Mesodermal cell (in vitro differentiated cells): ENCODE data around the gene DRD3.

Experiments
- H3K27ac ChIP-seq: 2 replicates; pipeline ENCODE4 v1.7.0; 2013; ENCODE audit warnings: mild to moderate bottlenecking, low read depth, low read length, moderate library complexity; ENCODE audit not compliant: severe bottlenecking
- H3K36me3 ChIP-seq: 2 replicates; pipeline ENCODE4 v1.7.1; 2013; ENCODE audit warnings: mild to moderate bottlenecking, low read length, moderate library complexity; ENCODE audit not compliant: control insufficient read depth, insufficient read depth
- H3K4me1 ChIP-seq: one replicate; pipeline ENCODE4 v1.7.1; 2013; ENCODE audit warnings: mild to moderate bottlenecking, low read length; ENCODE audit not compliant: insufficient read depth, control insufficient read depth, poor library complexity, severe bottlenecking
- H3K4me3 ChIP-seq: 2 replicates; pipeline ENCODE4 v1.7.0; 2013; ENCODE audit warnings: low read length, control low read depth, mild to moderate bottlenecking; ENCODE audit not compliant: insufficient read depth, poor library complexity, severe bottlenecking; ENCODE audit errors: extremely low read depth
- H3K9me3 ChIP-seq: 2 replicates; pipeline ENCODE4 v1.7.1; 2013; ENCODE audit warnings: mild to moderate bottlenecking, low read length, moderate library complexity; ENCODE audit not compliant: control insufficient read depth
- WGBS, 2 experiments: methylation state at CpG; one replicate each; pipeline ENCODE4 v1.1.5; 2013; ENCODE audit warnings: missing lambda C conversion rate in 2 of 2; ENCODE audit not compliant: insufficient coverage in 2 of 2; 5-methylcytosine and 5-hydroxymethylcytosine counted together

DRD3 gene

DNA sequence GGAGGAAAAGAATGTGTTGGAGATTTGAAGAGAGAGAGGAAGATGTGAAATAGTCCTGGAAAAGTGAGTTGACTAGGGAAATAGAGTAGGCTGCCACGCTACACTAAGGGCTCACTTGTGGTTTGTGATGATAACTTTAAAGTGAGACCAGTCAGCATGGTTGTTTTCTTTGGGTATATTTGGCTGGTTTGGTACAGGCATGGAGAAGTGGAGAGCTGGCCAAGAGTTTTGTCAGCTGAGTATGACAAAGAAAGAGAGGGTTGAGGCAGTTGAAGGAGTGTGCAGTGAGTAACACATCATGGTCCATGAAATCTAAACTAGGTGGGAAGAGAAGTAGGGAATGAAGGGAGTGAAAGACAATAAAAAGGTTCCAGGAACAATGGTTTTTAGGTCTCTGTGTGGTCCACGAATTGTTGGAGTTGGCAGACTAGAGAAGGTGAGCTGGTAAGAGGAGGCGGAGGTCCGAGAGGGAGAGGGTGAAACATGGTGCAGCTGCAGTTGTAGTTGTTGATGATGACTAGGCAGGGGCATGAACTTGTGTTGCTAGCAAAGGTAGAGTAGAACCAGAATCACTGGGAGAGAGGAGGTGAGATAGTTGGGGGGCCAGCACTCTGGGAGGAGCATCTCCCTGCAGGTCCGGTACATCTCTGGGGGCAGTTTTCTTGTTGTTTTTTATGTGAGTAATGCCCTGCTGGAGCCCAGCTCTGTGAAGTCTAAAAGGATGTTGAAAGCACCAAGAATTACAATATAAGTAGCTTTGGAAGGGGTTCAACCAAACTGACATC lies 37.5 kb upstream of the DRD3 start:
- WGBS, 2 experiments, result 92 to 94% methylated on average over 5 of the region's 5 CpGs
- Histone ChIP-seq H3K4me3 (no peak overlapping the region), H3K36me3 (no peaks in the 10 kb centered on the region), H3K9me3 (no peaks in the 10 kb centered on the region), H3K27ac (no peak overlapping the region), H3K4me1 (peaks cover 13% of the 10 kb centered on the region)

DNA sequence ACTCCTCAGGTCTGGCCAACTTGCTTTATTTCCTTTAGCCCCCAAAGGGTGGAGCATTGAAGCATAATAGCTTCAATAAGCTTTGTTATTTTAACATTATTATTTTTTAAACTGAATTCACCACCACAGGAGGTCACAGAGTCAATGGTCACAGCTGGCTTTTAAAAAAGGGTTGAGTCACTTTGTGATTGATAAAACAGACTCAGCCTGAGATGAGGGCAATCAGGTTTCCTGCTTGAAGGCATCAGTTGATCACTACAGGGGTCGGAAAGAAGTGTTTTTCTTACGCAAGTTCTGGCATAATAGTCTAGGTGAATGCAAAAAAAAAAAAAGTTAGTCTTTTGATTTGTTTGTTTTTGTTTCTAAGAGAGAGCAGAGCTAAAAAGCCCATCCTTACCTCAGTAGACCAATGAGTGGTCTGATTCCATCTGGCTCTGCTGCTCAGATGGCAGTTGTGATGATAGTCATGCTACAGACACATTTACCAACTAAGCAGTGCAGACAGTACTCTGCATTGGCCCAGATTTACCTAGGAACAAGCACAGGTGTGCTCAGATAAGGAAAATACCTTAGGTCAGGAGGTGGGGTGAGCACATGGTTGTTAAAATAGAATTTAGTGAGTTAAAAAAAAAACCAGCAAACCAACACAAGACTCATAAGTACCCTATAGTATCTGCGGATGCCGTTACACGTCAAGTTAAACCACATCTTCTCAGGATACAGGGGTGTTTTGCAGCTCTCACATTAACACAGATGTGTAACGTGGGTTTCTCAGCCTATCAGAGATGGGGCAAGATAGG lies 35.9 kb upstream of the DRD3 start:
- no peaks in the 10 kb centered on the region for H3K9me3 ChIP-seq
- WGBS, 2 experiments, result 50 to 57% methylated on average over 2 of the region's 6 CpGs
- H3K36me3 ChIP-seq, result no peaks in the 10 kb centered on the region
- peak overlapping the region; percentile 50 for H3K27ac ChIP-seq
- H3K4me1 ChIP-seq, result peaks cover 13% of the 10 kb centered on the region
- no peak overlapping the region for H3K4me3 ChIP-seq

DNA sequence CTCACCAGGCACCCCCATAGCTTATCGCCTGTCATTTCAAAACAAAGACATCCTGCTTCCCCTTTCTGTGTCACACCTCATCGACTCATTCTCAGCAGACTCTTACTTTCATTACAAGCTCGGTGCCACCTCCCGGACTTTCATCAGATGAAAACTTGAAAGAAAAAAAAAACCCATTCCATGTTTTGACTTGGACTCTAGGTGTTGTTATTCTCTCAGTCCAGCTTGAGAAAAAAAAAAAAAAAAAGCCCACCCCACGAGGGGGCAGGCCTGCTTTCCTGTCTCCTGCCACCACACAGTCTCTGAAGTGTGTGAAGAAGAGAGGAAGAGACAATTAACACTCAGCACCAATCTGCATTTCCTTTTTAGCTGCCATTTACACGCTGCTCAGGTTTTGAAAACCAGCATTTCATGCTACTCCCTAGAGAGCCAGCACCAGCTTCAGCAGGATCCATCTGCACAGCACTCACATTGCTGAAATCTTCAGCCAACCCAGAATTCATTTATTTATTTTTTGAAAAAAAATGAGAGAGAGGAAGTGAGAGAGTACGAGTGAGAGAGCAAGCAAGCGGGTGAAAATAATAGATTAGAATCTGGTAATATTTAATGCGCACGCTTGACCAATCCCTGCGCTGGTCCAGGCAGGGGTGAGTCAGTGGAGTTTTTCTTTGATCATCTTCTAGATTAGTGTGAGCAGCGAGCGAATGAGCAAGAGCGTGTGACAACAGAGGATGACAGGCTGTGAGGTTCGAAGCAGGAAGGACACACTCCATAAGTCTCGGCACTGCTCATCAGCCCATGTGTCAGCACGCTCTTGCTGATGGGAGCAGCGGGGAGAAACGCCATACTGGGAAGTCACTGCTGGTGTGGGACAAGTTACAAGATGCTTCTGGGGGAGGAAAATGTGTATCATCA lies 35.0 kb upstream of the DRD3 start:
- Histone ChIP-seq H3K36me3 (no peaks in the 10 kb centered on the region), H3K9me3 (no peaks in the 10 kb centered on the region), H3K4me3 (no peak overlapping the region), H3K4me1 (peaks cover 13% of the 10 kb centered on the region), H3K27ac (peak overlapping the region; percentile 50)
- 25 to 34% methylated on average over 12 to 16 of the region's 19 CpGs for WGBS, 2 experiments

DNA sequence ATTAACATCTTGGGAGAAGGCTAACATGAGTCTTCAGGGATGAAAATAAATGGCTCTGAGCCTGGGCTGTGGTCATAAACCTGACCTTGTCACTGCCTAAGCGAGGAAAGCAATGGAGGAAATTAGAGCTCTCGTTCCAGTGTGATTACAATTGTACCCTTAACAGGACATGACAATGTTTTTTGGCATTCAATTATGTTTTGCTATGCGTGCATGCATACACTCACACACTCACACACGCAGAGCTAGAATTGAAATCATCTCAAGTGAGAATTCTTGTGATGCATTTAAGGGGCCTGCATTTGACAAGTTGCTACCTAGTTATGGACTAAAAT lies 34.4 kb upstream of the DRD3 start:
- Histone ChIP-seq H3K4me3 (no peak overlapping the region), H3K27ac (no peak overlapping the region), H3K36me3 (no peaks in the 10 kb centered on the region), H3K9me3 (no peaks in the 10 kb centered on the region), H3K4me1 (peaks cover 12% of the 10 kb centered on the region)
- WGBS, 2 experiments, result 73 to 84% methylated on average over 2 to 4 of the region's 4 CpGs

DNA sequence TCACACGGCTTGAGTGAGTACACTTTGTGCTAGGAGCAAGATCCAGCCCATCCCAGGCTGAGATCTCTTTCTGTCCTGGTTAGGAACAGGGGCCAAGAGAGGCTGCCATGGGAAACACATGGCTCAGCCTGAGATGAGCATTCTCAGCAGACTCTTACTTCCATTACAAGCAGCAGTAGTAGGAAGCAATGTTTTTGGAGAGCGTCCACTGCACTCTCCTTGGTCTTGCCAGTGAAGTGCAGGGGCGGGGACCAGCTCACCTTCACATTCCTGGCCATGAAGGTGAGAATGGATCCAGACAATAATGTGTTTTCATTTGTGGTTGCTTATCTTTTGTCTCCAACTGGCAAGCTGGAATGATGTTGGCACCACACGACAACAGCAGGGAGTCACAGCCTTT lies 33.8 kb upstream of the DRD3 start:
- Histone ChIP-seq H3K9me3 (no peaks in the 10 kb centered on the region), H3K36me3 (no peaks in the 10 kb centered on the region), H3K4me3 (no peak overlapping the region), H3K27ac (no peak overlapping the region), H3K4me1 (peaks cover 6% of the 10 kb centered on the region)
- whole genome bisulfite sequencing, 2 experiments, result 84 to 93% methylated on average over 4 of the region's 4 CpGs

DNA sequence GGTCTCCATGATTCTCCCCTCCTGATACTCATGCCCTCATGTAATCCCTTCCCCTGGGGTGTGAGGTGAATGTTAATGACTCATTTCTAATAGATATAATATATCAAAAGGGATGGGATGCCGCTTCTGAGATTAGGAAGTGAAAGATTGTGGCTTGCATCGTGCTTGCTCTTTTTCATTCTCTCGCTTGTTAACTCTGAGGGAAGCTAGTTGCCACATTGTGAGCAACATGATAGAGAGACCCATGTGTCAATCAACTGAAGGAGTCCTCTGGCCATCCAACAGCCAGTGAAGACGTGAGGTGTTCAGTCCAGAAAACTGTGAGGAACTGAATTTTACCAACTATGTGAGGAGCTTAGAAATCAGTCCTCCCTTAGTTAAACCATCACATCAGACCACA lies 28.9 kb upstream of the DRD3 start:
- no peaks in the 10 kb centered on the region for H3K36me3 ChIP-seq
- no peaks in the 10 kb centered on the region for H3K9me3 ChIP-seq
- H3K4me3 ChIP-seq, result no peak overlapping the region
- WGBS, 2 experiments, result 90 to 100% methylated on average over 1 to 2 of the region's 4 CpGs
- no peaks in the 10 kb centered on the region for H3K4me1 ChIP-seq
- H3K27ac ChIP-seq, result no peak overlapping the region

DNA sequence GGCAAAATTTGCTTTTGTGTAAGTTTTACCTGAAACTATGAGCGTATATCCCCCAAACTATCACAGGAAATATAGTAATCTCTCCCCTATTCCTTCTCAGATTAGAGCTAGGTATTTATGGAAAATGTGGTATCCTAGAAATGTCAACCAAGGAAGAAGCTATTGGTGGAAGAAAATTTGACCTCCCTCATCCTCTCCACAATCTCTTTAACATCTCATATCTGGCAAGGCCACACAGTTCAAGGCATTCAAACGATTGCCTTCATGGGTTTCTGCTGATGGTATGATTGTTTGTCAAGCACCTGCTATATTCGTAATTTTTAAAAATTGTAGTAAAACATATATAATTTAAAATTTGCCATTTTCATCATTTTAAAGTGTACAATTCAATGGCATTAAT lies 27.5 kb upstream of the DRD3 start:
- H3K36me3 ChIP-seq, result no peaks in the 10 kb centered on the region
- H3K4me3 ChIP-seq, result no peak overlapping the region
- WGBS, 2 experiments, result no CpG with 5 or more reads among the region's 3 CpGs
- no peak overlapping the region for H3K27ac ChIP-seq
- no peaks in the 10 kb centered on the region for H3K9me3 ChIP-seq
- H3K4me1 ChIP-seq, result no peaks in the 10 kb centered on the region

DNA sequence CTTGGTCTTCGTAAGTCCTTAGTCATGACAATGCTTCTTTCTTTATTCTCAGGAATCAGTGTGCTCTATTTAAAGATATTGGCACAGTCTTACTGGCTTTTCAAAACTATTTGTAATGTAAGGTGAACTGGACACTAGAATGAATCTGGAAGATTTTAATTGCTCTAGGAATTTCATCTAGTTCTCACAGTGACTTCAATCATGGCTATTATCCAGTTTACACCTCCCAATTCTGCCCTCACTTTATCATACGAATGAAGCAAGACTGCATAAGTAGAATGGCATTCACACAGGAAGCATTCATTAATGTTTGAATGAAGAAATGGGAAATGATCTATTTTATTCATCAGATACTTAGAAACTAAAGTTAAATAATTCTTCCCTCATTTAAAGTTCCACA lies 26.7 kb upstream of the DRD3 start:
- H3K36me3 ChIP-seq, result no peaks in the 10 kb centered on the region
- H3K27ac ChIP-seq, result no peak overlapping the region
- WGBS, 2 experiments, result 100% methylated on average over 1 of the region's 2 CpGs; no CpG with 5 or more reads in 1 of the 2 experiments
- H3K4me1 ChIP-seq, result no peaks in the 10 kb centered on the region
- H3K9me3 ChIP-seq, result no peaks in the 10 kb centered on the region
- no peak overlapping the region for H3K4me3 ChIP-seq

DNA sequence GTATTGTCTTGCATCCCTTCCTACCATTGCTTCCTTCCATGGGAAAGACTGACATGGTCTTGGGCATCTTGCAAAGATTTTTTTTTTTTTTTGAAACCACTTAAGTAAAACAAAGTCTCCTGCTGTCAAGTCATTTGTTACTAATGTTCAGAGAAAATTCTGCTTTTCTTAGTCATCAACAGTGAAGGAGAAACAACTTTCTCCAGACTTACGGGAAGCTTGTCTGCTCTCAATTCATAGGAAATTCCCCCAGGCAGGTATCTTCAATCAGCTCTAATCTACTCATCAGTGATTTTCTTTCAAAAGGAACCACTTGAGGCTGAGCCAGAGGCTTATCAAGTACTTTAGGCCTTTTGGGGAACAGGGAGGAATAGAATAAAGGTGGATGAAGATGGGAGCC lies 15.9 kb upstream of the DRD3 start:
- H3K27ac ChIP-seq, result no peak overlapping the region
- no peaks in the 10 kb centered on the region for H3K4me1 ChIP-seq
- WGBS, 2 experiments, result 71% methylated on average over 1 of the region's 1 CpG; no CpG with 5 or more reads in 1 of the 2 experiments
- no peaks in the 10 kb centered on the region for H3K9me3 ChIP-seq
- no peaks in the 10 kb centered on the region for H3K36me3 ChIP-seq
- H3K4me3 ChIP-seq, result no peak overlapping the region

DNA sequence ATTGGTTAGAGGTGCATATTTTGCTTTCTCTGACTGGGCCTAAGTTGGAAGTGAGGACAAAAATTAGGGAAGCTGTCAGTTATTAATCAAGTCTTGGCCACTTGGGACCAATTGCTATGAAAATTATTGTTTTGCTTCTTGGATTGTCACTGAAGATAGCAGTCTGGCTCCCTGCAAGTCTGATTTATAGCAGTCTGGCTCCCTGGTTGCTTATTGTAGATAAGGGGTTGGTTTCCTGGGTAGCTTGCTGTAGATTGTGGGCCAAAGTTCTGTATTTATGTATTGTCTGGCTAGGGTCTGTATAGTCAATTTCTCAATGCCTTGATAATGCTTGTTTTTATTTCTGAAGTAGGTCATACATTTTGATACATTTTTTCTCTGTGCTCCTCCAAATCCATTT lies 13.3 kb upstream of the DRD3 start:
- Histone ChIP-seq H3K36me3 (no peaks in the 10 kb centered on the region), H3K9me3 (no peaks in the 10 kb centered on the region), H3K4me1 (no peaks in the 10 kb centered on the region), H3K4me3 (no peak overlapping the region), H3K27ac (no peak overlapping the region)
